NCI-H2107 treated with DMSO at 0.1 percent for 48 hours (cell line): ENCODE results near the gene SP3.

Source experiments
- DNase-seq: peaks from one replicate; lab custom pipeline; 2025; ENCODE audit not compliant: unreplicated experiment; lab: John Stamatoyannopoulos, UW

SP3 gene

DNA sequence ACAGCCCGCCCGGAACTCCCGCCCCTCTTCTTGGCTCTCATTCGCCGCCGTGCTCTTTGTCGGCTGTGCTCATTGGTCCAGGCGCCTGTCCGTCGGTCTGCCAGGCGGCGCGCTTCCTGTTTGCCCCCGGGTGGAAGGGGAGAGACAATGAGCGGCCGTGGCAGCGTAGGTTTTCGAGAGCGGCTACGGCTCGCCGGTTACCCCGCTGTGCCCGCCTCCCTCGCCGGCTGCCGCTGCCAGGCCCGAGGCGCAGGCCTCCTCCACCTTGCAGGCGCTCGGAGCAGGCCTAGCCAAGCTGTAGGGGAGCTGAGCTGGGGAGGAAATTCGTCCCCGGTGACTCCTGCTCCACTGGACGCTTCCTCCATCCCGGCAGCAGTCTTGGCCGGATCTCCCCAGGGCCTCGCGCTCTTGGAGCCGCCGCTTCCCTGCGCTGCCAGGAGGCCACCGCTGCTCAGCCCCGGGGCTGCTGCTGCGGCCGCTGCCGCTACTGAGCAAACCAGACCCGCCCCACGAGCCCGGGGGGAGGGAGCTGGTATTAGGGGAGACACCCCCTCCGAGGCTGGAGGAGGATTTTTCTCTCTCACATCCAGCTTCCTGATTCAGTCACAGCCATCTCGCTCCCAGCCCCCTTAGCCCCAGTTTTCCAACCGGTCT, at the start of gene SP3:
Gene SP3 (minus strand): TSS at position 2 of the 654 bp plus-strand sequence. CDS start 202 bp downstream, outside the sequence.
- peak; percentile 93 for DNase-seq

DNA sequence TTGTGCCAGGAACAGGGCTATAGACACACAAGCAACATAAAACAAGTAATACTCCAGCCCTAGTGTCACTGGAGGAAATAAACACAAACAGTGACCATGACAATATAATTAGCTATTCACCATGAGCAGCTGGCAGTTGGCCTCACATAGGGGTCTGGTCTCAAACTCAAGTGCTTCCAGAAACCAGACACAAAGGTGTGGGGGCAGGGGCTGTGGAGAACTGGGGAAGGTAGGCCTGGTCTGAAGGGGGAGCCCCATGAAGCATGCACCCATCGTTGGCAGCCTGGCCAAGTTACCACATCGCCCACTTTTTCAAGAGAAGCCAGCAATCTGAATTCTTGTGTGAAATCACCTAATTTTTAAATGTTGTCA, 49.5 kb upstream of the SP3 start:
- DNase-seq: no peak

DNA sequence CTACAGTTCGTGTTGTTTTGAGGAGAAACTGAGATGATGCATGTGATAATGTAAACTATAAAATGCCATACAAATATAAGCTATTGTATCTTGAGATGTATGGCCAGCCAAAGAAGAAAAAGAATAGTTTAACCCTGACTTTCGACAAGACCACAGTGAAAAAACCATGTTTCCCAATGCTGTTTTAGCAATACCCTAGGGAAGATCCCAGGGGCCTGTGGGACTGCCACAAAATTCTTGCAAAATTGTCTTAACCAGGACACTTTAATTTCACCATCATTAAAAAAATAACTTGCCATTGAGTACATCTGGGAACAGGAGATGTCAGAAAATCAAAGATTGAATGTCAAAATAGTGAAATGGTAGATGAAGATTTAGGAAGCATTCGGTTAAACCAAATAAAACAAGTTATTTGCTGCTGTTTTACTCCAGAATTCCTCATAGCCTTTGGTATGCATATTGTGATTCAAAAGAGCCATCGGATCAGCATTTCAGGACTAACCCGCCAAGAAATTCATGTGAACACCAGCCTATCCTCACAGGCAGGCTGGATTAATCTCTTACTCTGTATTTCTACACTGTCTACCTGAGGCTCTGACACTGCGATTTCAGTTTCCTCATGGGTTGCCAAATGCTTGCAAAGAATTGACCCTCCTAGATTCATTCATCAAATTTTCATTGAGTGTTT, 49.0 kb upstream of the SP3 start:
- no peak for DNase-seq

DNA sequence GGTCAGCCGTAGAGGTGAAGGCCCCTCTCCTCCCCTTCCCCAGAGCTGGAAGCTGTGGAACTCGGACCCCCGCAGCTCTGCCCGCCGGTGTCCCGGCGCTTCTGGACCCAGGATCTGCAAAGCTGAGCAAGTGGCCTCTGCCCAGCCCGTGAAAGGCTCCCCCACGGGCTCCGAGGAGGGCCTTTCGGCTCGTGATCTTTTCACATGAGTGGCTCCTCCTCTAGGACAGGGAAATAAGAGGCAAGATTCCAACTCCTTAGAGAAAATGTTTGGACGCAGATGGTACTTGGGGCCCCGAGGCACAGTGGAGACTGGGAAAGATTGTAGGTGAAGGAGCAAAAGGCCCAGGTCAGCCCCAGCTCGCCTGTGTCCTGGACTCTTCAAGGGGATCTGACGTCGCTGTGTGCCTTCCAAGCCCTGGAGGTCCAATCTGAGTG, 48.2 kb upstream of the SP3 start:
- DNase-seq: no peak

DNA sequence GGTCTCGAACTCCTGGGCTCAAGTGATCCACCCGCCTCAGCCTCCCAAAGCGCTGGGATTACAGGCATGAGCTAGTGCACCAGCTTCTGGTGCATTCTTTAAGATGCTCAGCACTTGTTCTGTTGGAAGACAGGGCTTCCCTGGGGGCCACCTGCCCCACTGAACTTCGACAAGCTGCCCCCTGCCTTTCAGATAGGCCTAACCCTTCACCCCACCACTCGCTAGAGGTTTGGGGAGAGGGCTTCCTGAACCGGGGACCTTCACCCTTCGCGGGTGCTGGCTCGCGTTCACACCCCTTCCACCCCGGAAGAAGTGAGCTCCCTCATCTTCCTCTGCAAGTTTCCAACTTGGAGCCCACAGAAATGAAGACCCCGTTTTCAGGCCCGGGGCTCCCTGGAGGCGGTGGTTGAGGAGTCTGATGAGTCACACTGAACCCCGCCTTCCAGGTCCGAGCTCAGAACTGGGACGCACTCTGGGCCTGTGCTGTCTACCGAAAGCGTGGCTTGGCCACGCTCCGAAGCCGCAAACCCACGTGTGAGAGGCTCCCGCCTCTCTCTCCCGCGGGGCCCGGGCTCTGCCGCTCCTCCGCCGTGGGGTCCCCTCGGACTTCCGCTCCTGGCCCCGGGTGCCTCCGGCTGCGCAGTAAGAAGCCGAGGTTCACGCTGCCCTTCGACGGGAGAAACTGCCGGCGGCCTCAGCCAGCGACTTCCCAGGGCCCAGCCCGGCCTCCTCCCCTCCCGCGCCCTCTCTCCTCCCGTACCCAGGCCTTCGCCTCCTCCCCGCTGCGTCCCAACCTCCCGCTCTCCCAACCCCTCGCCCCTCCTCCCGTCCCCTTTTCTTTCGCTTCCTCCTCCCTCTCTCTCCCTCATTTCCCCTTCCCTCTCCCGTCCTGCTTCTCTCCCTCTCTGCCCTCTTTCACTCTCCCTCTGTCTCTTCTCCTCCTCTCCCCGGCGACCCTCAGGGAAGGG, 47.5 kb upstream of the SP3 start:
- DNase-seq: no peak

DNA sequence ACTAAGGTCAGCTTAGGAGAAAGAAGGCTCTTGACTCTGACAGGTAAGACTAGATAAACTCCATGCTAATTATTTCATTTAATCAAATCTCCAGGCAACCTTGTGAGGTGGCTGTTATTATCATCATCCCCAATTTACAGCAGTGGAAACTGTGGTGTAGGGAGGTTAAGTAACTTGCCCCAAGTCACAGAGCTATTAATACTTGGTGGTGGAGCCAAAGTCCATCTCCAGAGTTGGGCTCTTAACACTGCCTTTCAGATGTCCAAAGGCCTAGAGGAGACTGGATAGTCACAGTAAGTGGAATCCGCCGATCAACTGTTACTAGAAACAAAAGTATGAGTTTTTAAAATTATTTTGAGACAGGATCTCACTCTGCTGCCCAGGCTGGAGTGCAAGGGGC, 46.6 kb upstream of the SP3 start:
- no peak for DNase-seq

DNA sequence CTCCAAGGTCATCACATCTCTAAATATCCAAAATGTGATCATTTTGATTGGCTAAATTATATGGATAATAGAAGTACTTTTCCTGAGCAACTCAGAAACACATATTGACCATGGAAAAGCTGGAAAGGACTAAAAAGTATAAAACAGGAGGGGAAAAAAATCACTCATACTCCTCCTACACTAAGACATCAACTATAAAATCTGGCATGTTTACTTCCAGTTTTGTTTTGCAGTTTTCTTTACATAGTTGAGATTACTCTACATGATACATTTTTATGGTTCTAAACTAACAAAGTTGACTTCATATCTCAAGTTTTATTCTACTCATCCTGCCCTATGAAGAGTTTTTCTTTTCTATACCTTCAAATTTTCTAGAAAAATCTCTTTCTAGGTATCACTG, 46.0 kb upstream of the SP3 start:
- no peak for DNase-seq

DNA sequence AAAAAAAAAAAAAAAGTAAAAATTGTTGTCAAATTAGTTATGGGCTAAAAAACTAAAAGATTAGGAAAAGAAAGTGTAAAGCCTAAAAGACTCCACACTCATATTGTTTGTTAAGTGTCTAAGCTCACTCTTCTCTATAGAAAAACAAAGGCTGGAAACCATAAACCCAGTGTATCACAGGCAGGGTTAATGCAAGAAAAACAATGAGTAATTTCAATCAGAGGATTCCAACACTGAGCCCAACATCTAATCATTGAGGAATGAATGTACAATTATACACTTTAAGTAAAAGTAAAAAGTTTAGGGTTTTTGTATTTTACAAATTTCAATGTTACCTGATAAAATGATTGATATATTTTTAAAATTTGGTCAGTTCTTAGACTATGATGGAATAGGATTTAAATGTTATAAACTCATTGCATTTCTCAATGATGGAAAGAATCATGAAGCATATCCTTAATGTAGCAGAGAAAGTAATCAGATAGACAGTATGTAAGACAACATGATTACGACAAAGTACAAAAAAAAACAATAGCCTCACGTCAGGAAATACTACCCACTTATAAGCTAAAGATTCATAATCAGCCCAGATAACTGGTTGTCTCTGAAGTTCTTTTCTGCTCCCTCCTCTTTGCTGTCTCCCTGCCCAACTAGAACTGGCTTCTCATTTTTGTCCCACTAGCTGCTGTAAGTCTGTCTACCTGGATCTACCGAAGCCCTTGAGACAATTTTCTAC, 44.5 kb upstream of the SP3 start:
- DNase-seq: no peak

DNA sequence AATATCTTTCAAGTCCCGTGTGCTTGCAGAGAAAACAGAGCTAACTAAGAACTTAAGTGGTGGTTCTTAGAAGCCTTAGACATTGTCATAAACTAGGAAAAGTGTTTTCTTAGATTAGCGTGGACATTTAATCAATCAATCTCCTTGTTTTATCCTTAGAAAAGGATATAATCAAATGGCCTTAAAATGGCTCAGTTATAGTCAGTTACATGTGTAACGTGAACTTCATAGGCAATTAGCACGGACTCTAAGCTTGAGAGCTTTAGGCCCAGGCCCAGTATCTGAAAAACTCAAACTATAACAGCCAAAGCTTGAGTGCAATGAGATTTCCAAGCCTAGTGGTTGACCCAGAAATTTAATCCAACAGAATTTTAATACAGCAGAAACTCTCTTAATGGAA, 43.5 kb upstream of the SP3 start:
- no peak for DNase-seq

DNA sequence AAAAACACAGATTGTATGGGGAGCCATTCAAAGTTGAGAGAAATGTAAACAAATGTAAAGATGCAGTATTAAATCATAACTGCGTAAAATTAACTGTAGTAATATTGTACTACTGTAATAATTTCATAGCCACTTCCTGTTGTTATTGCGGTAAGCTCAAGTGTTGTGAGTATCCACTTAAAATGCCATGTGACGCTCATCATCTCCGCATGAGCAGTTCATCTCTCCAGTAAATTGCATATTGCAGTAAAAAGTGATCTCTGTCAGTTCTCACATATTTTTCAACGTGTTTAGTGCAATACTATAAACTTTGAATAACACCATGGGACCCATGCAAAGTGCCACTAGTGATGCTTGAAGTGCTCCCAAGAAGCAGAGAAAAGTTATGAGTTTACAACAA, 41.8 kb upstream of the SP3 start:
- DNase-seq: peak; percentile 65

DNA sequence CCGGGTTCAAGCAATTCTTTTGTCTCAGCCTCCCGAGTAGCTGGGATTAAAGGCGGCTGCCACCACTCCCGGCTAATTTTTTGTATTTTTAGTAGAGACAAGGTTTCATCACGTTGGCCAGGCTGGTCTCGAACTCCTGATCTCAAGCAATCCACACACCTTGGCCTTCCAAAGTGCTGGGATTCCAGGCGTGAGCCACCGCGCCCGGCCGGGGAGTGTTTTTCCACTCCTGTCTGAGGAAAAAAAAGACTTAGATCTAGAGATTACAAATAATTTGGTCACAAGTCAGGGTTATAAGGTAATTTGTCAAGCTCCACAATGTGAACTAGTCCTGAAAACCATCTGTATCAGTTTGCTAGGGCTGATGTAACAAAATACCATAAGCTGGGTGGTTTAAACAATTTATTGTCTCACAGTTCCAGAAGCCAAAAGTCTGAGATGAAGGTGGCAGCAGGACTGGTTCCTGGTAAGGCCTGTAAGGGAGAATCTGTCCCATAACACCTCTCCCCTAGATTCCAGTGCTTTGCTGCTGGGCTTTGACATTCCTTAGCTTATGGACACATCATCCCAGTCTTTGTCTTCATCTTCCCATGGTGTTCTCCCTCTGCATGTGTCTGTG, 40.7 kb upstream of the SP3 start:
- DNase-seq: no peak

DNA sequence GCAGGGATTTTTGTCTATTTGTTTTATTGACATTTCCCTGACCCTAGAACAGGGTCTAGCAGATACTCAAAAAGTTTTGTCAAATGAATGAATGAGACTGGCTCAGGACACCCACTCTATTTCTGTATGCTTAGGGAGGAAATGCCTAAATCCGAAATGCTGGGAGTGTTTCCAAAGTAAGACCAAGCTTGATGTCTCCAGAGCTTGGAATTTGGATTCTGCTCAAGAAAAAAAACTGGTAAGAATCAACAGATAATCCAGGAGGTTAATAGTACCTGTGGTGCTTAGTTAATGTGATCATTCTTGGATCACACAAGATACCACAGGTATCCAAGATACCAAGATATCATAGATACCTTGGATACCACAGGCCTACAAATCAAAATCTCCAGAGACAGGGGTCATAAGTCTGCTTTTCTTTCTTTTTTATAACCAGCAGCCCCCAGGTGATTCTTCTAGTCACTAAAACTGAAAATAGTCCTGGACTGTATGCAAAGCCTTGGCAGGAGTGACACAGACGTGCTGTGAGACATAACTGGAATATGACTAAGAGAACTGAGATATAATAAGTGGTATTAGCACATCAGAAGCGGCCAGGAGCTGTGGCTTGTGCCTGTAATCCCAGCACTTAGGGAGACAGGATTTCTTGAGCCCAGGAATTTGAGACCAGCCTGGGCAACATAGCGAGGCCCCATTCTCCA, 39.9 kb upstream of the SP3 start:
- DNase-seq: no peak

DNA sequence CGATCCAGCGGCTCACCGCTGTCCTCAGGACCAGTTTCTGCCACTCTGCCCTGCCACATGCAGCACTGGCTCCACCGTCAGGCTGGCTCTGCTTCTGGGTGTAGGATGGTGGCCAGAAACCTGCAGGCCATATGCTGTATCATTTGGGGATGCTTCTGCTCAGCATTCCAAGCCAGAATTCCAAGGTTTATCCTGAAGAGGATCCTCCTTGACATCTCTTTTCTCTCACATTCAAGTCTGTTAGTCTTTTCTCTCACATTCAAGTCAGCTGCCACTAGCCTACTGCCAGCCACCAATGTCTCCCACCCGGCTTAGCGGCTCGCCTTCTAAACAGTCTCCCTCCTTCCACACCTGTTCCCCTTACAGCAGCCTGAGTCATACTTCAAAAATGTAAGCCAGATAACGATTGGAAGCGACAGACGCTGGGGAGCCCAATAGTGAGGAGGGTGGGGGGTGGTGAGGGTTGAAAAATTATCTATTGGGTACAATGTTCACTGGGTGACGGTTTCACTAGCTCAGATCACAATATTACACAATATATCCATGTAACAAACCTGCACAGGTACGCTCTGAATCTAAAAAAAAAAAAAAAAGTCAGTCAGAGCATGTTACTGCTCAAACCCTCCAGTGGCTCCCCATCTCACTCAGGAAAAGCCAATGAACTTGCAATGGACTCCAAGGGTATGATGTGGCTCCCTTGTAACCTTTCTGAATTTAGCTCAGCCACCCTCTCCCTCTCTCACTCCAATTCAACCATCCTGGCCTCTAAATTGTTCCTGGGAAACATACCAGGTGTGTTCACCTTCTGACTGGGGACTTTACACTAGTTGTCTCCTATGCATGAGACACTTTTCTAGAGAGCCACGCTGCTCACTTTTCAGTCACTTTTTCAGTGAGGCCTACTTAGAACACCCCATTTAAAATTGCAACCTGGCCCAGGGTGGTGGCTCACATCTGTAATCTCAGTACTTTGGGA, 38.8 kb upstream of the SP3 start:
- no peak for DNase-seq

DNA sequence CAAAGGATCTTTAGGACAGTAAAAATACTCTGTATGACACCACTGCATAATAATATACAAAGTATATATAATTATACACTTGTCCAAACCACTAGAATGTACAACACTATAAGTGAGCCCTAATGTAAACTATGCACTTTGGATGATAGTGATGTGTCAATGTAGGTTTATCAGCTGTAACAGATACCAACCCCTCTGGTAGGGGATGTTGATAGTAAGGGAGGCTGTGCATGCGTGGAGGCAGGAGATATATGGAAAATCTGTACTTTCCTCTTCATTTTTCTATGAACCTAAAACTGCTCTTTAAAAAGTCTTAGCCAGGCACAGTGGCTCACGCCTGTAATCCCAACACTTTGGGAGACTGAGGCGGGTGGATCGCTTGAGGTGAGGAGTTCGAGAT, 37.5 kb upstream of the SP3 start:
- no peak for DNase-seq

DNA sequence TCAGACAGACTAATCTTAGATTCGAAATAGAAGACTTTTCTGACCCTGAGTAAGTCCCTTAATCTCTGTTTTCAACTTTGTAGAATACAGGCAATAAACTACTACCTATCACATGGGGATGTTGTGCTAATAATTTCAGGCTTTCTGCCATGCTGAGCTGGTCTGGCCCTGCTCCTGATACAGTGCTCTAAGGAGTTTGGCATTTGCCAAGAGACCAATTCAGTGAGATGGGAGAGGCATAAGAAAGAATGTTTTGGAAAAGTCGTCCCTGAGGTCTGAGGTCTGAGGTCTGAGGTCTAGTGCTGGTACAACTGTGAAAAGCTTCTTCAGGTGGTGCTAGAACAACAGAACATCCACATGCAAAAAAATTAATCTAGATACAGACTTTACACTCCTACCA, 35.9 kb upstream of the SP3 start:
- no peak for DNase-seq

DNA sequence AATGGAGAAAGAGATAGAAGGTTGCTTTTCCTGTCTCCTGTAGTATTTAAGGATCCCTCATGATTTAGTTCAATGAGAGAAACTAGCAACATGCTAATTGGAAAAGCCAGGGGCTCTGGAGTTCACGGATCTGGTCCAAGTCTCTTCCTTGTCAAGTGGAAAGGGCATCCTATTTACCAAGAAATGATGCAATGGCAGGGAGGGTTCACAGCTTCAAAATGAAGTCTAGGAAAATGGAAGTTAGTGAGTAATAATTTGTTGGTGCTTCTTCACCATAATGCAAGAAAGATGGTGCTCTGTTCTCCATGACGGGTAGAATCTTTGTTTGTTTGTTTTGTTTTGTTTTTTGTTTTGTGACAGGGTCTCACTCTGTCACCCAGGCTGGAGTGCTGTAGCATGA, 34.6 kb upstream of the SP3 start:
- DNase-seq: no peak

DNA sequence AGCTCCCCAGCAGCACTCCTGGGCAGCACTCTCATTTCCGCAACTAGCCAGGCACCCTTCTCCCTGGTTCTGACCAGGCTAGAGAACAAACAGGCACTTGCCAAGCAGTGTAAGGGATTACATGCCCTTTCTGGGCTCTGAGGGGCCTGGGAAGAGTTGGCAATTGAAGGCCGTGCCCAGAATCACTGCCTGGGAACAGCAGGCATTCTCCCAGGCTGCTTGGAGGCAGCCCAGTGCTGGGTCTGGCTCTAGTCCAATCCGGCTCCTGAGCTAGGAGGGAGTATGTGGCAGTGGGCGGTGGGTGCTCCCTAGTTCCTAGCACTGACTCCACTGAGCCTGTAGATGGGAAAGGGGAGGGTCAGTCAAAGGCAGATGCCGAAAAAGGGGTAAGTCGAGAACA, 34.1 kb upstream of the SP3 start:
- DNase-seq: no peak

DNA sequence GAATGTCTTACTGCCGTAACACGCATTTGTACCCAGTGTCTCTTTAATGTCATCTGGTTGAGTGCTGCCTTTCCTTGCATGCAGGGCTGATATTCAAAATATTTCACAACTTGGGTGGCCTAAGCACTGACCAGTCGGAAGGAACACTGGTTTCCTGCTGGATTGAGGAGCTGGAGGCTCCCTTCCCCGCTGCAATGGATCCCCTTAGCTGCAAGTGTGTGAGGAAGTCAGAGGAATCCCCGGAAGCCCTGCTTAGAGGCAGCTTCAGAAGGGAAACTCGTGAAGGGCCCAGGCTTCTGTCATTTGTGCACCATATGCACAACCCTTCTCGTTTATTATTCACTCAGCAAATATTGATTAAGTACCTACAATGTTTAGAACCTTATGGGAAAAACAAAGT, 33.2 kb upstream of the SP3 start:
- DNase-seq: no peak

DNA sequence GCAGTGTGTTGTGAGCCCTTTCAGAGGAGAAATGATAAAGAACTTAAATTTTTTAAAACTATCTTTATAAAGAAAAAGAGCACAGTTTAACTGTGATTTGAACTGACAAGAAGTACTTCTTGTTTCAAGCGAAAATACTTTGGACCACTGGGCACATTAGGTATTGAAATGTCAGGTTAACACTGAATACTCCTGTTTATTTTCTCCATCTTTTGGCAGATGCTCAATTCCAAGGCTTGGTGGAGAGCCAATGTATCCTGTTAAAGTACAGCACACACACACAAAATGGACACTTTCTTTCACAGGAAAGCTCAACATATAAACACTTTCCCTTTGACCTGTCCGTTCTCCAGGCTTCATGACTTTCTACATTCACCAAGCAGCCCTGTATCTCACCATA, 32.6 kb upstream of the SP3 start:
- no peak for DNase-seq
